HepG2 (cell line): Measurements from ENCODE around the gene DCTN2. TPM values are rescaled to one million over a fixed set of nuclear protein-coding genes. Genes with fewer than 3 reads are reported as not detected.

Experiments used
- BORCS8-MEF2B ChIP-seq: sonication (generic); formaldehyde crosslinking; IDR thresholded peaks from 2 replicates; pipeline ENCODE4 v1.8.0; 2022; ENCODE audit warnings: mild to moderate bottlenecking, missing genetic modification reagents
- CEBPG ChIP-seq: IDR thresholded peaks from 2 replicates; pipeline ENCODE4 v1.6.1; 2016
- CREB1 ChIP-seq, 2 experiments: fragments of 450-650 bp in 1 of 2; IDR thresholded peaks; 2 replicates each; pipeline ENCODE4 v1.6.1; 2016 to 2017; ENCODE audit warnings: control low read depth in 1 of 2, mild to moderate bottlenecking in 1 of 2, missing compliant biosample characterization in 1 of 2, missing genetic modification characterization in 1 of 2
- GLI4 ChIP-seq: sonication (generic); formaldehyde crosslinking; IDR thresholded peaks from 2 replicates; pipeline ENCODE4 v1.5.1; 2020; ENCODE audit warnings: missing genetic modification reagents, mild to moderate bottlenecking, moderate library complexity, borderline replicate concordance
- GZF1 ChIP-seq: sonication (generic); formaldehyde crosslinking; IDR thresholded peaks from 2 replicates; pipeline ENCODE4 v1.5.1; 2020; ENCODE audit warnings: mild to moderate bottlenecking, missing genetic modification reagents
- MZF1 ChIP-seq: sonication (generic); formaldehyde crosslinking; IDR thresholded peaks from 2 replicates; pipeline ENCODE4 v1.8.1; 2023; ENCODE audit warnings: mild to moderate bottlenecking, missing genetic modification reagents, borderline replicate concordance
- NAIF1 ChIP-seq: sonication (generic); formaldehyde crosslinking; IDR thresholded peaks from 2 replicates; pipeline ENCODE4 v1.5.0; 2020; ENCODE audit warnings: mild to moderate bottlenecking, missing genetic modification reagents, borderline replicate concordance
- NBN ChIP-seq: fragments of 450-650 bp; conservative IDR thresholded peaks from 2 replicates; pipeline ENCODE4 v1.6.1; 2017
- NONO ChIP-seq, 2 experiments: fragments of 450-650 bp in 1 of 2; sonication (generic) in 1 of 2; formaldehyde crosslinking in 1 of 2; IDR thresholded peaks in 1 of 2; conservative IDR thresholded peaks in 1 of 2; 2 replicates each; pipeline versions ENCODE4 v1.6.1 to v1.8.0; 2017 to 2022; ENCODE audit warnings: mild to moderate bottlenecking in 1 of 2, missing genetic modification reagents in 1 of 2, moderate library complexity in 1 of 2
- PITX1 ChIP-seq: sonication (generic); formaldehyde crosslinking; IDR thresholded peaks from 2 replicates; pipeline ENCODE4 v1.5.1; 2020; ENCODE audit warnings: mild to moderate bottlenecking, missing genetic modification reagents
- POGK ChIP-seq: sonication (generic); formaldehyde crosslinking; conservative IDR thresholded peaks from 2 replicates; pipeline ENCODE4 v1.8.0; 2022; ENCODE audit warnings: mild to moderate bottlenecking, moderate library complexity, missing genetic modification reagents
- POLR2A ChIP-seq, 2 experiments: IDR thresholded peaks; 2 replicates each; pipeline ENCODE4 v1.6.1; 2011; ENCODE audit warnings: low read depth in 2 of 2, low read length in 2 of 2, mild to moderate bottlenecking in 1 of 2, moderate library complexity in 1 of 2; ENCODE audit not compliant: insufficient read depth in 1 of 2
- POLR2AphosphoS2 ChIP-seq: IDR thresholded peaks from 2 replicates; pipeline ENCODE4 v1.6.1; 2011; ENCODE audit warnings: low read depth, low read length, improper control_type of control experiment
- RBM22 ChIP-seq: fragments of 200-400 bp; formaldehyde crosslinking; optimal IDR thresholded peaks from 2 replicates; pipeline ENCODE3; 2017; ENCODE audit warnings: mild to moderate bottlenecking, low read length, moderate library complexity
- RFXAP ChIP-seq: sonication (generic); formaldehyde crosslinking; IDR thresholded peaks from 2 replicates; pipeline ENCODE4 v1.4.0; 2020; ENCODE audit warnings: missing genetic modification reagents, borderline replicate concordance
- SIX1 ChIP-seq: sonication (generic); formaldehyde crosslinking; IDR thresholded peaks from 2 replicates; pipeline ENCODE4 v1.4.0; 2020; ENCODE audit warnings: missing genetic modification reagents, borderline replicate concordance
- ZKSCAN1 ChIP-seq: fragments of 150-350 bp; IDR thresholded peaks from 2 replicates; pipeline ENCODE4 v1.6.1; 2014; ENCODE audit warnings: low read length
- ZNF335 ChIP-seq: sonication (generic); formaldehyde crosslinking; IDR thresholded peaks from 2 replicates; pipeline ENCODE4 v1.4.0; 2020; ENCODE audit warnings: missing genetic modification reagents
- ZNF33A ChIP-seq: sonication (generic); formaldehyde crosslinking; IDR thresholded peaks from 2 replicates; pipeline ENCODE4 v1.5.1; 2020; ENCODE audit warnings: missing genetic modification reagents, mild to moderate bottlenecking, moderate library complexity, borderline replicate concordance
- ZNF33B ChIP-seq: sonication (generic); formaldehyde crosslinking; IDR thresholded peaks from 2 replicates; pipeline ENCODE4 v1.5.1; 2020; ENCODE audit warnings: mild to moderate bottlenecking, missing genetic modification reagents
- ZNF558 ChIP-seq: sonication (generic); formaldehyde crosslinking; IDR thresholded peaks from 2 replicates; pipeline ENCODE4 v1.9.0; 2022; ENCODE audit warnings: mild to moderate bottlenecking, missing genetic modification reagents, borderline replicate concordance
- ZNF781 ChIP-seq: sonication (generic); formaldehyde crosslinking; IDR thresholded peaks from 2 replicates; pipeline ENCODE4 v1.5.1; 2020; ENCODE audit warnings: borderline replicate concordance, mild to moderate bottlenecking, missing genetic modification reagents; ENCODE audit errors: not compliant biosample characterization
- ZSCAN31 ChIP-seq: sonication (generic); formaldehyde crosslinking; IDR thresholded peaks from 2 replicates; pipeline ENCODE4 v1.5.0; 2020; ENCODE audit warnings: low read depth, mild to moderate bottlenecking, missing genetic modification reagents
- polyA plus RNA-seq, 8 experiments: library from polyadenylated mRNA; depleted of rRNA in 3 of 8; stranded (reverse) in 7 of 8; unstranded in 1 of 8; fragments of >200 nt; fragmentation: Illumina TruSeq in 4 of 8; extraction: Trizol in 4 of 8; gene quantifications; 2 replicates each; pipeline versions ENCODE4 v1.2.1 to v1.2.3, GENCODE V29; 2011 to 2016; ENCODE audit warnings: low read depth in 4 of 8, missing spikeins in 1 of 8, mixed read lengths in 1 of 8; ENCODE audit not compliant: insufficient read depth in 1 of 8
- total RNA-seq, 5 experiments: library from RNA; depleted of rRNA; stranded (reverse); fragments of >200 nt; fragmentation: Illumina TruSeq; extraction: Trizol; gene quantifications; 2 replicates each; pipeline ENCODE4 v1.2.3, GENCODE V29; 2016; ENCODE audit warnings: low read depth in 1 of 5

Gene DCTN2
- total and polyA plus RNA-seq, 2 of the 13 experiments (the other 11 are each of a cell fraction or from before 2014, with no cell fraction given), result 72.0 to 77.4 TPM

- TF ChIP-seq POGK (0 out of 2 replicates have a peak, but pooled peaks have one; percentile 4), ZNF558 (CRISPR knock-in tag) (0 out of 2 replicates have a peak, but pooled peaks have one; percentile 6), CEBPG (CRISPR knock-in tag) (peak; percentile 74), MZF1 (CRISPR knock-in tag) (0 out of 2 replicates have a peak, but pooled peaks have one; percentile 51), PITX1 (peak; percentile 84), GLI4 (no peak), CREB1 (IDR thresholded peaks at IDR 0.05) (no peak), CREB1 (CRISPR knock-in tag; IDR thresholded peaks at IDR 0.05) (no peak), ZNF33B (CRISPR knock-in tag) (0 out of 2 replicates have a peak, but pooled peaks have one; percentile 17), NBN (no peak), NONO (IDR thresholded peaks at IDR 0.05) (no peak), NONO (CRISPR knock-in tag; conservative IDR thresholded peaks at IDR 0.05) (0 out of 2 replicates have a peak, but pooled peaks have one; percentile 17), ZNF33A (CRISPR knock-in tag) (0 out of 2 replicates have a peak, but pooled peaks have one; percentile 43), NAIF1 (CRISPR knock-in tag) (0 out of 2 replicates have a peak, but pooled peaks have one; percentile 0), POLR2A (IDR thresholded peaks at IDR 0.05; ENCODE audit: insufficient read depth in 1 of 2, low read depth in 2 of 2, low read length in 2 of 2) (peak; percentile 12 to 25; a peak in 1 of 4 replicates), ZNF781 (CRISPR knock-in tag) (peak; percentile 5), RFXAP (CRISPR knock-in tag) (no peak), BORCS8-MEF2B (0 out of 2 replicates have a peak, but pooled peaks have one; percentile 3), ZNF335 (CRISPR knock-in tag) (0 out of 2 replicates have a peak, but pooled peaks have one; percentile 6), ZSCAN31 (CRISPR knock-in tag) (0 out of 2 replicates have a peak, but pooled peaks have one; percentile 34), RBM22 (peak; percentile 36), POLR2AphosphoS2 (peak; percentile 53; the same call in 1 of the 2 replicates), ZKSCAN1 (peak; percentile 95), SIX1 (no peak), GZF1 (CRISPR knock-in tag) (0 out of 2 replicates have a peak, but pooled peaks have one; percentile 11)
Observed at GRCh38 chr12:57518920-57519795, 27.8 kb downstream of the DCTN2 start (continued).
